H9 (cell line): ENCODE measurements around the gene ZCCHC7. TPM values are rescaled to one million over a fixed set of nuclear protein-coding genes. Genes with fewer than 3 reads are reported as not detected.
A peak's percentile ranks its signal among the peaks of the same experiment; 100 is the strongest.

Source experiments
- DNase-seq: peaks from one replicate; pipeline ENCODE4 v3.0.0-alpha.2; 2017
- H2AFZ ChIP-seq: one replicate; pipeline ENCODE4 v1.6.1; 2013; ENCODE audit warnings: mild to moderate bottlenecking, low read length, control low read depth, moderate library complexity
- H2AK5ac ChIP-seq: 2 replicates; pipeline ENCODE4 v1.6.1; 2013; ENCODE audit warnings: low read length, control low read depth, mixed read lengths; ENCODE audit not compliant: insufficient read length
- H2BK120ac ChIP-seq: one replicate; pipeline ENCODE4 v1.6.1; 2013; ENCODE audit warnings: low read depth, mild to moderate bottlenecking, low read length, control low read depth, inconsistent platforms; ENCODE audit not compliant: poor library complexity, severe bottlenecking
- H2BK12ac ChIP-seq: 2 replicates; pipeline ENCODE4 v1.6.1; 2013; ENCODE audit warnings: low read length, control low read depth, mixed read lengths, low read depth; ENCODE audit not compliant: insufficient read length
- H2BK15ac ChIP-seq: 2 replicates; pipeline ENCODE4 v1.6.1; 2013; ENCODE audit warnings: low read depth, low read length, control low read depth
- H2BK20ac ChIP-seq: one replicate; pipeline ENCODE4 v1.6.1; 2013; ENCODE audit warnings: low read depth, mild to moderate bottlenecking, low read length, control low read depth, inconsistent platforms; ENCODE audit not compliant: poor library complexity, severe bottlenecking
- H2BK5ac ChIP-seq: 2 replicates; pipeline ENCODE4 v1.6.1; 2013; ENCODE audit warnings: low read length, control low read depth, mixed read lengths; ENCODE audit not compliant: insufficient read length
- H3K14ac ChIP-seq: 2 replicates; pipeline ENCODE4 v1.6.1; 2013; ENCODE audit warnings: low read length, control low read depth; ENCODE audit not compliant: insufficient read depth
- H3K18ac ChIP-seq: 2 replicates; pipeline ENCODE4 v1.6.1; 2013; ENCODE audit warnings: low read depth, mild to moderate bottlenecking, mixed read lengths, low read length, control low read depth; ENCODE audit not compliant: insufficient read length
- H3K23ac ChIP-seq: 2 replicates; pipeline ENCODE4 v1.6.1; 2013; ENCODE audit warnings: low read length, control low read depth, mixed read lengths, low read depth; ENCODE audit not compliant: insufficient read length
- H3K23me2 ChIP-seq: 2 replicates; pipeline ENCODE4 v1.6.1; 2013; ENCODE audit warnings: low read depth, mild to moderate bottlenecking, mixed read lengths, low read length, control low read depth; ENCODE audit not compliant: insufficient read length, poor library complexity, severe bottlenecking
- H3K27ac ChIP-seq: 2 replicates; pipeline ENCODE4 v1.5.1; 2013; ENCODE audit warnings: low read length, control low read depth, mixed read lengths, low read depth; ENCODE audit not compliant: insufficient read length
- H3K27me3 ChIP-seq: 2 replicates; pipeline ENCODE4 v1.6.1; 2013; ENCODE audit warnings: low read length, control low read depth, inconsistent platforms; ENCODE audit not compliant: insufficient read depth
- H3K4ac ChIP-seq: 2 replicates; pipeline ENCODE4 v1.6.1; 2013; ENCODE audit warnings: low read depth, mild to moderate bottlenecking, control low read depth, inconsistent platforms, low read length, moderate library complexity
- H3K4me1 ChIP-seq: 2 replicates; pipeline ENCODE4 v1.6.1; 2013; ENCODE audit warnings: low read length, control low read depth, inconsistent platforms; ENCODE audit not compliant: insufficient read depth
- H3K4me2 ChIP-seq: 2 replicates; pipeline ENCODE4 v1.6.1; 2013; ENCODE audit warnings: low read length, control low read depth, mixed read lengths; ENCODE audit not compliant: insufficient read length, insufficient read depth
- H3K56ac ChIP-seq: 2 replicates; pipeline ENCODE4 v1.6.1; 2013; ENCODE audit warnings: low read depth, mild to moderate bottlenecking, mixed read lengths, low read length, control low read depth; ENCODE audit not compliant: insufficient read length
- H3K79me1 ChIP-seq: 2 replicates; pipeline ENCODE4 v1.6.1; 2013; ENCODE audit warnings: low read depth, mild to moderate bottlenecking, moderate library complexity, low read length, control low read depth, inconsistent platforms; ENCODE audit not compliant: insufficient read depth, poor library complexity, severe bottlenecking
- H3K79me2 ChIP-seq: 2 replicates; pipeline ENCODE4 v1.6.1; 2013; ENCODE audit warnings: low read length, control low read depth, inconsistent platforms; ENCODE audit not compliant: insufficient read depth
- H3K9ac ChIP-seq: 2 replicates; pipeline ENCODE4 v1.6.1; 2013; ENCODE audit warnings: low read length, control low read depth, mixed read lengths; ENCODE audit not compliant: insufficient read length; ENCODE audit errors: extremely low read depth
- H3K9me3 ChIP-seq: one replicate; pipeline ENCODE4 v1.6.1; 2013; ENCODE audit warnings: low read depth, low read length, inconsistent platforms; ENCODE audit not compliant: control insufficient read depth
- H3T11ph ChIP-seq: one replicate; pipeline ENCODE4 v1.6.1; 2013; ENCODE audit warnings: mild to moderate bottlenecking, low read length, control low read depth, inconsistent platforms
- H4K20me1 ChIP-seq: one replicate; pipeline ENCODE4 v1.6.1; 2013; ENCODE audit not compliant: control insufficient read depth, insufficient read length, insufficient read depth
- H4K5ac ChIP-seq: 2 replicates; pipeline ENCODE4 v1.6.1; 2013; ENCODE audit warnings: low read depth, mild to moderate bottlenecking, mixed read lengths, low read length, control low read depth; ENCODE audit not compliant: insufficient read length
- H4K8ac ChIP-seq: replicated peaks from 2 replicates; pipeline ENCODE4 v1.6.1; 2013; ENCODE audit warnings: low read length, control low read depth, mixed read lengths, low read depth; ENCODE audit not compliant: insufficient read length
- H4K91ac ChIP-seq: 2 replicates; pipeline ENCODE4 v1.6.1; 2013; ENCODE audit warnings: low read depth, mild to moderate bottlenecking, moderate library complexity, mixed read lengths, low read length, control low read depth; ENCODE audit not compliant: insufficient read length
- H3K27ac Mint-ChIP-seq, 3 experiments: 2 replicates in 2 of 3; 3 replicates in 1 of 3; pipeline ENCODE4 v1.8.0; 2020 to 2021; ENCODE audit warnings: mixed read lengths in 3 of 3, mild to moderate bottlenecking in 1 of 3, moderate library complexity in 1 of 3
- H3K27me3 Mint-ChIP-seq: 2 replicates; pipeline ENCODE4 v1.8.0; 2021; ENCODE audit warnings: low read depth, mild to moderate bottlenecking, moderate library complexity, mixed read lengths
- H3K36me3 Mint-ChIP-seq, 3 experiments: 2 replicates in 2 of 3; 3 replicates in 1 of 3; pipeline ENCODE4 v1.8.0; 2020 to 2021; ENCODE audit warnings: low read depth in 3 of 3, mixed read lengths in 3 of 3; ENCODE audit not compliant: insufficient read depth in 1 of 3
- H3K4me1 Mint-ChIP-seq, 2 experiments: 2 replicates each; pipeline ENCODE4 v1.8.0; 2020; ENCODE audit warnings: mixed read lengths in 2 of 2
- H3K4me3 Mint-ChIP-seq, 2 experiments: 2 replicates in 1 of 2; 3 replicates in 1 of 2; pipeline ENCODE4 v1.8.0; 2020 to 2021; ENCODE audit warnings: mild to moderate bottlenecking in 2 of 2, mixed read lengths in 2 of 2, moderate library complexity in 1 of 2
- H3K9me3 Mint-ChIP-seq, 2 experiments: 2 replicates in 1 of 2; 3 replicates in 1 of 2; pipeline ENCODE4 v1.8.0; 2020; ENCODE audit warnings: mild to moderate bottlenecking in 2 of 2, mixed read lengths in 2 of 2, moderate library complexity in 1 of 2
- WGBS: extraction: QIAGEN DNeasy Blood & Tissue Kit; methylation state at CpG from one replicate; pipeline ENCODE4 v1.1.7; 2013; ENCODE audit warnings: missing lambda C conversion rate, low lambda C conversion rate, mixed read lengths; ENCODE audit not compliant: insufficient read length; ENCODE audit errors: extremely low coverage; 5-methylcytosine and 5-hydroxymethylcytosine counted together
- total RNA-seq: library from RNA; stranded (reverse); gene quantifications from 2 replicates; pipeline ENCODE4 v1.2.1, GENCODE V29; 2021
- TF ChIP-seq, protein P1 (sequence below): fragments of 200-600 bp; sonication (generic); conservative IDR thresholded peaks from 3 replicates; pipeline ENCODE4 v1.8.0; 2021; ENCODE audit warnings: antibody characterized with exemption, mild to moderate bottlenecking

ZCCHC7 gene
- total RNA-seq, 1 experiment from 2014 or later: 20.3 TPM

DNA sequence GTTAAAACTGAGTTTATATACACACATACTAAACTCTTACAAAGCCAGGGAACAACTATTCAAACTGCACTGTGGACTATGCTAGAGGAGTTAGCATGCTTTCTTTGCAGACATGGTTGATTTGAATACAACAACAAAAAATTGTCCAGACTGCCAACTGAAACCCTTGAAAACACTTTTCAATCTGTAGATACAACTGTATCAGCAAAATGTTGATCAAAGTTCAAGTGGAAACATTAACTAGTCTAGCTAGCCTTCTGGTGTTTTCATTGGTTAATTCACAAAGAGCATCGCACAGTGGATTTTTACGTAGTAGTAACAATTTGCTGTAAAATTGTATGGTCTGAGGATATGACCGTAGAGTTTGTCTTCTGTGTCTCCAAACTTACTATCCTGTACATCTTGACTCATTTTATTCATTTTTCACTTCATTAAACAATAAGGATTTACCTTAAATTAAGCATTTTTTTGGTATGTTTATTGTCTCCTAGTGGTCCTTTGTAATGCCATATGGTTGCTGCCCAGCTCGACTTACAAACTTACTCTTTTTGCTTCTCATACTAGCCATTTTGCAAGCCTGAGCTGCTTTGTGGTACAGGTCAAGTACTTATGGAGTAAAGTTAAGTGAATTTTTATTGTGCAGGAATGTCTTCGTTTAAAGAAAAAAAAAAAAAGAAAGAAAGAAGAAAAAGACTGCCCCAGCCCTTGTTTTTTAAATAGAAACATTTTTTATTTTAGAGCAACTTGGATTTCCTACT is 123.4 kb downstream of the ZCCHC7 start:
- peak overlapping the region; percentile 71 to 87 (median 84); a peak in 6 of 7 replicates for H3K27ac Mint-ChIP-seq

More for the DNA sequence above, 123.4 kb downstream of the ZCCHC7 start:
- H3K56ac ChIP-seq: no peak overlapping the region
- no peak overlapping the region for H2BK12ac ChIP-seq
- H2AK5ac ChIP-seq: no peak overlapping the region
- H3K14ac ChIP-seq: no peak overlapping the region
- Mint-ChIP-seq H3K27me3 (no peaks in the 10 kb centered on the region), H3K9me3 (no peaks in the 10 kb centered on the region), H3K4me1 (peaks cover 24 to 37% of the 10 kb centered on the region in 2 experiments), H3K36me3 (no peaks in the 10 kb centered on the region; a peak in 2 of 7 replicates), H3K4me3 (no peak overlapping the region)
- no peak overlapping the region for H3K23ac ChIP-seq
- no peak overlapping the region for H3T11ph ChIP-seq
- H3K27me3 ChIP-seq: no peaks in the 10 kb centered on the region
- H3K23me2 ChIP-seq: no peaks in the 10 kb centered on the region
- no peak overlapping the region for H2BK15ac ChIP-seq
- no peak overlapping the region for H2BK20ac ChIP-seq
- H3K4me1 ChIP-seq: peaks cover 9% of the 10 kb centered on the region; the same call in 1 of the 2 replicates
- peak overlapping the region; percentile 29 for H3K27ac ChIP-seq
- no peaks in the 10 kb centered on the region for H3K9me3 ChIP-seq
- no peak overlapping the region for H3K4ac ChIP-seq
- no peak overlapping the region for H2BK5ac ChIP-seq
- no peak overlapping the region for H3K4me2 ChIP-seq
- WGBS: no CpG with 5 or more reads among the region's 5 CpGs
- H4K20me1 ChIP-seq: no peaks in the 10 kb centered on the region
- H3K79me2 ChIP-seq: no peaks in the 10 kb centered on the region
- H4K8ac ChIP-seq: no peak overlapping the region
- H3K79me1 ChIP-seq: no peaks in the 10 kb centered on the region
- H2BK120ac ChIP-seq: no peak overlapping the region
- no peak overlapping the region for H3K9ac ChIP-seq
- H4K5ac ChIP-seq: no peak overlapping the region
- no peak overlapping the region for H4K91ac ChIP-seq
- H2AFZ ChIP-seq: no peak overlapping the region
- no peak overlapping the region for H3K18ac ChIP-seq
- no peak for DNase-seq
- TF ChIP-seq, protein P1, sequence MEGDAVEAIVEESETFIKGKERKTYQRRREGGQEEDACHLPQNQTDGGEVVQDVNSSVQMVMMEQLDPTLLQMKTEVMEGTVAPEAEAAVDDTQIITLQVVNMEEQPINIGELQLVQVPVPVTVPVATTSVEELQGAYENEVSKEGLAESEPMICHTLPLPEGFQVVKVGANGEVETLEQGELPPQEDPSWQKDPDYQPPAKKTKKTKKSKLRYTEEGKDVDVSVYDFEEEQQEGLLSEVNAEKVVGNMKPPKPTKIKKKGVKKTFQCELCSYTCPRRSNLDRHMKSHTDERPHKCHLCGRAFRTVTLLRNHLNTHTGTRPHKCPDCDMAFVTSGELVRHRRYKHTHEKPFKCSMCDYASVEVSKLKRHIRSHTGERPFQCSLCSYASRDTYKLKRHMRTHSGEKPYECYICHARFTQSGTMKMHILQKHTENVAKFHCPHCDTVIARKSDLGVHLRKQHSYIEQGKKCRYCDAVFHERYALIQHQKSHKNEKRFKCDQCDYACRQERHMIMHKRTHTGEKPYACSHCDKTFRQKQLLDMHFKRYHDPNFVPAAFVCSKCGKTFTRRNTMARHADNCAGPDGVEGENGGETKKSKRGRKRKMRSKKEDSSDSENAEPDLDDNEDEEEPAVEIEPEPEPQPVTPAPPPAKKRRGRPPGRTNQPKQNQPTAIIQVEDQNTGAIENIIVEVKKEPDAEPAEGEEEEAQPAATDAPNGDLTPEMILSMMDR: no peak
